Measurements from ENCODE around the gene HOXA7. TPM values are rescaled to one million over a fixed set of nuclear protein-coding genes. Genes with fewer than 3 reads are reported as not detected.
A peak's percentile ranks its signal among the peaks of the same experiment; 100 is the strongest.

HOXA7 gene
- total RNA-seq, 4 donors from 2014 or later, result 0.26 to 9.1 (median 5.2) TPM

DNA sequence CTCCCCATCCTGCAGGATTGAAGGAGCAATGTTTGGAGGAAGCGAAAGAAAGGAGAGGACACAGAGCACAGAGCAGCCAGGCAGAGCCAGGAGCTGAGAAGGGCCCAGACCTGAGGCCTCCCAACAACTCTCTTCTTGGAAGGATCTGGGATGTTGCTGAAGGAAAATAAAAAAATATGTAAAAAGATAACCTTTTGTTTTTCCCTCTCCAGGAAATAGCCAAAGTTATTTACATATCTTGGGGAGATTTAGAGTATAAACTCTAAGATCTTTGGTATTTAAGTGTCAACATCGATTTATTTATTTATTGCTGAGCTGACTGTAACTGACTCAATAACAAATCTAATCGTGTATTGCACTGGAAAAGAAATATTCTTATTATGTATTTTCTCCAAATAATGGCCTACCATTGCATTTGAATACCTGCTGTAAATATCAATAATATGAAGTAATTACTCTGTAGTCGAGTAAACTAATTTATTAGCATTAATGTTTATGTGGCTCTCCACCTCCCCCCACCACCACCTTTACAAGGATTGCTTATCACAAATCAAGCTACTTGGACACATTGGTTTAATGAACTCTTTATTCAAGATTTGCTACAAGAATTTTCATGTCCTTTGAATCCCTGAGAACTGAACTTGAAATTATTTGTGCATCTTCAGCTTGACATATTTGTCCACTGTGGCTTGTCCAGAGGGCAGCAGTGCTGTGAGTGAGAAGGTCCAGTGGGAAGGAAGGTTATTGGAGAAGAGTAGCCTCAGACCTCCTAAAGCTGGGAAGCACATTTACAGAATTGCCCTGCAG is 30.4 kb upstream of the HOXA7 start:
- intact Hi-C loops (cut with DNase I; ENCODE audit: low total_unique reads), result loop anchor here (5.0 kb wide), 1 partner anchor 475 kb away; the partner anchor contains the start of gene HIBADH
- peak in 1 of 2 donors; percentile 42 for DNase-seq
- Histone ChIP-seq H3K27me3 (no peaks in the 10 kb centered on the region), H3K36me3 (no peaks in the 10 kb centered on the region), H3K27ac (peak overlapping the region; percentile 94 to 96), H3K9me3 (no peaks in the 10 kb centered on the region), H3K4me1 (no peaks in the 10 kb centered on the region), H3K4me3 (peak overlapping the region; percentile 56 to 79)
- TF ChIP-seq, protein P1, sequence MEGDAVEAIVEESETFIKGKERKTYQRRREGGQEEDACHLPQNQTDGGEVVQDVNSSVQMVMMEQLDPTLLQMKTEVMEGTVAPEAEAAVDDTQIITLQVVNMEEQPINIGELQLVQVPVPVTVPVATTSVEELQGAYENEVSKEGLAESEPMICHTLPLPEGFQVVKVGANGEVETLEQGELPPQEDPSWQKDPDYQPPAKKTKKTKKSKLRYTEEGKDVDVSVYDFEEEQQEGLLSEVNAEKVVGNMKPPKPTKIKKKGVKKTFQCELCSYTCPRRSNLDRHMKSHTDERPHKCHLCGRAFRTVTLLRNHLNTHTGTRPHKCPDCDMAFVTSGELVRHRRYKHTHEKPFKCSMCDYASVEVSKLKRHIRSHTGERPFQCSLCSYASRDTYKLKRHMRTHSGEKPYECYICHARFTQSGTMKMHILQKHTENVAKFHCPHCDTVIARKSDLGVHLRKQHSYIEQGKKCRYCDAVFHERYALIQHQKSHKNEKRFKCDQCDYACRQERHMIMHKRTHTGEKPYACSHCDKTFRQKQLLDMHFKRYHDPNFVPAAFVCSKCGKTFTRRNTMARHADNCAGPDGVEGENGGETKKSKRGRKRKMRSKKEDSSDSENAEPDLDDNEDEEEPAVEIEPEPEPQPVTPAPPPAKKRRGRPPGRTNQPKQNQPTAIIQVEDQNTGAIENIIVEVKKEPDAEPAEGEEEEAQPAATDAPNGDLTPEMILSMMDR (IDR thresholded peaks at IDR 0.05), result no peak
- TF ChIP-seq POLR2A (IDR thresholded peaks at IDR 0.05), result no peak

DNA sequence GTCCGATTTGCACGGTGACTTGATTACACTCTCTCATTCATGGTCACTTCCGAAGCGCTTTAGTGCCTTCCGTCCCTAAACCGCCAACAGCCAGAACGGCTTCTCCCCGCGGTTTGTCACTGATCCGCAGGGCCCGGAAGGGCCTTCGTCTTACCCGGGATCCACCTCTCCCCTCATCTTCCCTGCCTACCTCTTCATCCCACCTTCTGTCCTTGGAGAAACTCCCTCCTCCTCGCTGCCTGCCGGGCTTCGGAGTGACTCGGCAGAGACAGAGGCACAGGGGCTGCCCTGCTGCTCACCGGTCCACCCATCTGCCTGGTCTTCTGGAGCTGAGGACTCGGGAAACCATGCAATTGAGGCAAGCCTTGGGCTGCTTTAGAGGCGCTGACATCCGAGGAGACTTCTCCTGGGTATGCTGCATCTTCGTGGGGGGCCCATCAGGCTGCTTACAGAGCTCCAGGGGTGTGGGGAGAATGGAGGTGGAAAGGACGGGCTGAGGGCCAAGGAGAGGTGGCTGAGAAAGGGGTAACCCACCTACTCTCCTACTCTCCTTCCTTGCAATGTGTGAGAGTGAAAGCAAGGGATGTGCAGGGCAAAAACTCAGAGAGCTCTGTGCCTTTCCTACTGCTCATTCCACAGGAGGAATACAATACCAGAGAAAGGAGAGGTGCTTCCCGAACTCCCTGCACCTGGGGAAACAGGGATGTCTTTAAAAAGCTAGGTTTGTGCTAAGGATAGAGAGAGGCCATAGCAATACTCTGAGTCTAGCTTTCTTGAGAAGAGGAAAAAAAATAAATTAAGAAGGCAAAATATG is 29.6 kb upstream of the HOXA7 start:
- TF ChIP-seq POLR2A (IDR thresholded peaks at IDR 0.05), result no peak
- TF ChIP-seq, protein P1 (IDR thresholded peaks at IDR 0.05), result no peak
- peak in 1 of 2 donors; percentile 47 for DNase-seq
- Histone ChIP-seq H3K27me3 (no peaks in the 10 kb centered on the region), H3K4me1 (no peaks in the 10 kb centered on the region), H3K27ac (peak overlapping the region; percentile 94 to 96), H3K4me3 (peak overlapping the region; percentile 56 to 79), H3K9me3 (no peaks in the 10 kb centered on the region), H3K36me3 (no peaks in the 10 kb centered on the region)
- intact Hi-C loops (cut with DNase I; ENCODE audit: low total_unique reads), result loop anchor here (5.0 kb wide), 1 partner anchor 476 kb away; the partner anchor contains the start of gene HIBADH

DNA sequence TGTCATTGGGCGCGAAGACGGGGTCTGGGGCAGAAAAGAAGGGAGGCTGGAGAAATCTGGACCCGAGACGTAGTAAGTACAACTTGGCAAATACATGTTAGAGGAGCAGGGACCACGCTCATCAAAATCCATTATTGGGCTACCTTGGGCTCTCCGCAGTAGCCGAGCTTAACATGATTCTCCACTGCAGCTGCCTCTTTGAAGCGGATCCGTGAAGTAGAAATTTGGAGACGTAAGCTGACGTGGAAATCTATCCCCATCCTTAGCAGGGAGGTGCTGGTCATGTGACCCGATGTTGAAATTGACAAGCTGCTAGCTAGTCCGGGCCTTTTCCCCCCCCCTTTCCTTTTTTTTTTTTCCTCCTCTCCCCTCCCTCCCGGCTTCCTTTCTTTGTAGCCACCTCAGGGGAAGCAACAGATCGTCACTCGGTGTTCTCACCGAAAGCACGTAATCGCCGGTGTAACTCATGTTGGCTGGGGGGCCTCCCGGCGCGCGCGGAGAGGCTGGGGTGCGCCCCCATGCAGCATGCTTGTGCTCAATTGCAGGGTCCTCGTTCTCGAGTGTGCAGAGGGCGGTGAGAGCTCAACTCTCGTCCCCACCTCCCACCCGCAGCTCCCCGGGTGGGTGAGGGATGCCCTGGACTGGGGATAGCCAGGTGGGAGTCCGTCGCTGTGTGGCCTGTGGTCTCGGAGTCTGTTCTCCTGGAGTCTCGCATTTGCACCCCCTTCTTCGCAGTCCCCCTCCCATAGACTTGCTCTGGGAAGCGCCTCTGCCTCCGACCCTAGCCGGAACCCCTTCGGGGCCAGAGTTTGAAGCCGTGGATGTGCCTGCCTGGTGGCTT is 28.8 kb upstream of the HOXA7 start, which contains the start of gene HOXA11:
Gene HOXA11 (minus strand): TSS at position 220 of the 841 bp plus-strand sequence. CDS start 88 bp downstream, at position 132.
- Histone ChIP-seq H3K27me3 (no peaks in the 10 kb centered on the region), H3K27ac (peak within 1 kb of the TSS; percentile 94 to 96), H3K4me3 (peak within 1 kb of the TSS; percentile 56 to 79), H3K4me1 (no peaks in the 10 kb centered on the region), H3K36me3 (no peaks in the 10 kb centered on the region), H3K9me3 (no peaks in the 10 kb centered on the region)
- TF ChIP-seq, protein P1 (IDR thresholded peaks at IDR 0.05), result no peak
- peak; percentile 83 to 84 for TF ChIP-seq POLR2A (IDR thresholded peaks at IDR 0.05)
- peak; percentile 82 to 97 for DNase-seq
- intact Hi-C loops (cut with DNase I; ENCODE audit: low total_unique reads), result loop anchor here (5.0 kb wide), 1 partner anchor 477 kb away; the partner anchor contains the start of gene HIBADH

DNA sequence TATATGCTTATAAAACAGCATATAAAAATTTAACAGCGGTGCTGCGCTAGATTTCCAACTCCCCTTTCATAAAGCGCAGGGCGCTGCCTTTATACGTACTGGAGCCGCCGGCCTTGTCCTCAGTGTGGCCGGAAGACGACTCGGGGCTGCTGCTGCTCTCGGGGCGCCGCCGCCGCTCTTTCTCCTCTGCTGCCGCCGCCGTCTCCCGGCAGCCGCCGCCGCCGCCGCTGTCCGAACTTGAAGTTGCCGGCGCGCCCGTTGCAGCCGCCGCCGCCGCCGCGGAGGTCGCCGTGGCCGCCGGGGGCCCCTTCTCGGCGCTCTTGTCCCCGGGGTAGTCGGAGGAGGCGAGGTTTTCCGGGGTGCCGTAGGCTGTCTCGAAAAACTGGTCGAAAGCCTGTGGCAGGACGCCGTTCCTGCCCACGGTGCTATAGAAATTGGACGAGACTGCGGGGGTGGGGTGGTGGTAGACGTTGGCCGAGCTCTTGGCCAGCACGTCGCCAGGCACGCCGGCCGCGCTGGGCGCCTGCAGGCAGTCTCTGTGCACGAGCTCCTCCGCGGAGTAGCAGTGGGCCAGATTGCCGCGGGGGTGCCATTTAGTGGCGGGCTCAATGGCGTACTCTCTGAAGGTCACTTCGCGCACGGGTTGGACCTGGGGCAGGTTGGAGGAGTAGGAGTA is 28.0 kb upstream of the HOXA7 start:
- intact Hi-C loops (cut with DNase I; ENCODE audit: low total_unique reads), result loop anchor here (5.0 kb wide), 2 partner anchors 478 to 1327 kb away; partner anchors contain the start of gene HIBADH
- DNase-seq, result peak; percentile 38 to 51
- H3K27me3 ChIP-seq, result no peaks in the 10 kb centered on the region
- H3K4me3 ChIP-seq, result peak overlapping the region; percentile 56 to 79
- peak overlapping the region; percentile 94 to 96 for H3K27ac ChIP-seq
- no peaks in the 10 kb centered on the region for H3K36me3 ChIP-seq
- peak in 1 of 2 donors; percentile 9 for TF ChIP-seq POLR2A (IDR thresholded peaks at IDR 0.05)
- TF ChIP-seq, protein P1 (IDR thresholded peaks at IDR 0.05), result no peak
- H3K9me3 ChIP-seq, result no peaks in the 10 kb centered on the region
- no peaks in the 10 kb centered on the region for H3K4me1 ChIP-seq
